ENCODE measurements around the gene SPCS1.
"Not testable (repeated sequence)": the region's sequence is repeated elsewhere in the genome, so short reads cannot be mapped to it uniquely, and the experiment has no call there.

The SPCS1 gene

DNA sequence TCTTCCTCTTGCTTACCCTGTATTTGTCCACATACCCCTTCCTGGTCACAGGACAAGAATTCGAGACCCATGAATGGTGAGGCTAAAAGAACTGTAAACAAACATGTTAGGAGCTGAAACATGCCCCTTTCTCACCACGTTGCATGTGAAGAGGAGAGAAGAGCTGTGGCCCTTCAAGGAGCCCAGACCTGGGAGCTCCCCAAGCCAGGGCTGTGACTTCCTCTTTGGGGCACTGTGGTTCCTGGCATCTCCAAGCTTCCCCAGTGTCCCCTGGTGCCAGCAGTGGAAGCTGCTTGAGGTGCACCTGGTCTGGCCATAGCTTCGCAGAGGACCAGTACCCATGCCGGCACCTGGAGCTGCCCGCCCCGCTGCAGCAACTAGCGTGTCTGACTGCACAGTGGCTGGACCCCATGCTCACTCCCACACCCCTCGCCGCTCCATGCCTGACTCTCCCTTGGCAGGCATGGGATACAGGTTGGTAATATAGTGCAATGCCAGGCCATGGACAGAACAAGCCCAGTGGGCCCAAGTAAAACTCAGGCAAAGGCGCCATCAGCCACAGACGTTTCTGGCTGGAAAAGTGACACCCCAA is 9.9 kb downstream of the SPCS1 start:
- Histone ChIP-seq H3K36me3 (ENCODE audit: insufficient read depth, low read length) (peaks cover 7% of the 10 kb centered on the region), H3K4me3 (ENCODE audit: low read length) (no peak overlapping the region), H3K4me2 (ENCODE audit: low read length) (no peak overlapping the region), H3K4me1 (ENCODE audit: control insufficient read depth, insufficient read depth, low read length) (no peaks in the 10 kb centered on the region), H3K27me3 (ENCODE audit: control insufficient read depth, insufficient read depth, low read length) (no peaks in the 10 kb centered on the region), H3K9ac (ENCODE audit: low read depth, low read length) (no peak overlapping the region), H3K9me3 (replicated peaks; ENCODE audit: low read length) (no peaks in the 10 kb centered on the region)

- Histone ChIP-seq H3K4me3 (ENCODE audit: low read length) (no peak overlapping the region), H3K27me3 (ENCODE audit: control insufficient read depth, insufficient read depth, low read length) (no peaks in the 10 kb centered on the region), H3K36me3 (ENCODE audit: insufficient read depth, low read length) (peaks cover 7% of the 10 kb centered on the region), H3K4me1 (ENCODE audit: control insufficient read depth, insufficient read depth, low read length) (no peaks in the 10 kb centered on the region), H3K9ac (ENCODE audit: low read depth, low read length) (no peak overlapping the region), H3K9me3 (replicated peaks; ENCODE audit: low read length) (no peaks in the 10 kb centered on the region), H3K4me2 (ENCODE audit: low read length) (no peak overlapping the region)
These were observed 13.7 kb downstream of the SPCS1 start for GRCh38 chr3:52719618-52720017.

GRCh38 chr3:52721002-52721729 is 15.3 kb downstream of the SPCS1 start:
- Histone ChIP-seq H3K27me3 (ENCODE audit: control insufficient read depth, insufficient read depth, low read length) (no peaks in the 10 kb centered on the region), H3K4me3 (ENCODE audit: low read length) (no peak overlapping the region), H3K9ac (ENCODE audit: low read depth, low read length) (no peak overlapping the region), H3K4me1 (ENCODE audit: control insufficient read depth, insufficient read depth, low read length) (no peaks in the 10 kb centered on the region), H3K9me3 (replicated peaks; ENCODE audit: low read length) (no peaks in the 10 kb centered on the region), H3K4me2 (ENCODE audit: low read length) (no peak overlapping the region), H3K36me3 (ENCODE audit: insufficient read depth, low read length) (peaks cover 7% of the 10 kb centered on the region)

- Histone ChIP-seq H3K27me3 (ENCODE audit: control insufficient read depth, insufficient read depth, low read length) (no peaks in the 10 kb centered on the region), H3K9me3 (replicated peaks; ENCODE audit: low read length) (no peaks in the 10 kb centered on the region), H3K4me1 (ENCODE audit: control insufficient read depth, insufficient read depth, low read length) (no peaks in the 10 kb centered on the region), H3K36me3 (ENCODE audit: insufficient read depth, low read length) (peaks cover 7% of the 10 kb centered on the region), H3K4me3 (ENCODE audit: low read length) (no peak overlapping the region), H3K4me2 (ENCODE audit: low read length) (no peak overlapping the region), H3K9ac (ENCODE audit: low read depth, low read length) (no peak overlapping the region)
These were observed 15.8 kb downstream of the SPCS1 start for GRCh38 chr3:52721730-52722008.

DNA sequence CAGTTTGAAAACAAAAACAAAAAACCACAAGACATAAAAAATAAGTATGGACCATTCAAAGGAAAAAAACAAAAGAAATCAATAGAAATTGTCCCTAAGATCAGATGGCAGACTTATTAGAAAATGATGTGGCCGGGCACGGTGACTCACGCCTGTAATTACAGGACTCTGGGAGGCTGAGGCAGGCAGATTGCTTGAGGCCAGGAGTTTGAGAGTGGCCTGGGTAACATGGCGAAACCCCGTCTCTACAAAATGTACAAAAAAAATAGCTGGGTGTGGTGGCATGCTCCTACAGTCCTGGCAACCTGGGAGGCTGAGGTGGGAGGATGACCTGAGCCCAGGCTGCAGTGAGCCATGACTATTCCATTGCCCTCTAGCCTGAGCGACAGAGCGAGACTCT is 16.6 kb downstream of the SPCS1 start:
- Histone ChIP-seq H3K4me2 (ENCODE audit: low read length) (no peak overlapping the region), H3K36me3 (ENCODE audit: insufficient read depth, low read length) (peaks cover 4% of the 10 kb centered on the region), H3K4me1 (ENCODE audit: control insufficient read depth, insufficient read depth, low read length) (no peaks in the 10 kb centered on the region), H3K9me3 (replicated peaks; ENCODE audit: low read length) (no peaks in the 10 kb centered on the region), H3K27me3 (ENCODE audit: control insufficient read depth, insufficient read depth, low read length) (no peaks in the 10 kb centered on the region), H3K4me3 (ENCODE audit: low read length) (no peak overlapping the region), H3K9ac (ENCODE audit: low read depth, low read length) (no peak overlapping the region)

- Histone ChIP-seq H3K9me3 (replicated peaks; ENCODE audit: low read length) (no peaks in the 10 kb centered on the region), H3K4me3 (ENCODE audit: low read length) (no peak overlapping the region), H3K4me2 (ENCODE audit: low read length) (no peak overlapping the region), H3K27me3 (ENCODE audit: control insufficient read depth, insufficient read depth, low read length) (no peaks in the 10 kb centered on the region), H3K4me1 (ENCODE audit: control insufficient read depth, insufficient read depth, low read length) (no peaks in the 10 kb centered on the region), H3K9ac (ENCODE audit: low read depth, low read length) (no peak overlapping the region), H3K36me3 (ENCODE audit: insufficient read depth, low read length) (peaks cover 6% of the 10 kb centered on the region)
These were observed 18.0 kb downstream of the SPCS1 start for GRCh38 chr3:52723935-52724334.

DNA sequence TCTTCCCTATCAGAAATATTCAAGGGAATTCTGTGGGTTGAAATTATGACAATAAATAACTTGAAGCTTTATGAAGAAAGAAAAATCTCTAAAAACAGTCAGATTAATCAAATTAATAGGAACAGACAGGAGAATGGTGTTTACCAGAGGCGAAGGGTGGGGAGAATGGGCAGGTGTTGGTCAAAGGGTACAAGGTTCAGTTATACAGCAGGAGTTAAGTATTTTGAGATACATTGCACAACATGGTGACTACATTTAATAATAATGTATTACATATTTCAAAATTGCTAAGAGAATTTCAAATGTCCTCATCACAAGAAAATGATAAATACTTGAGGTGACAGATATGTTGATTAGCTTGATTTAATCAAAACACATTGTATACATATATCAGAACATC is 18.6 kb downstream of the SPCS1 start:
- no peak overlapping the region for H3K4me2 ChIP-seq (ENCODE audit: low read length)
- H3K9ac ChIP-seq (ENCODE audit: low read depth, low read length): no peak overlapping the region
- H3K9me3 ChIP-seq (replicated peaks; ENCODE audit: low read length): no peaks in the 10 kb centered on the region
- H3K27me3 ChIP-seq (ENCODE audit: control insufficient read depth, insufficient read depth, low read length): no peaks in the 10 kb centered on the region
- no peaks in the 10 kb centered on the region for H3K4me1 ChIP-seq (ENCODE audit: control insufficient read depth, insufficient read depth, low read length)
- no peak overlapping the region for H3K4me3 ChIP-seq (ENCODE audit: low read length)
- peaks cover 3% of the 10 kb centered on the region for H3K36me3 ChIP-seq (ENCODE audit: insufficient read depth, low read length)

GRCh38 chr3:52728753-52729152 is 22.8 kb downstream of the SPCS1 start:
- H3K4me2 ChIP-seq (ENCODE audit: low read length); H3K9me3 ChIP-seq (replicated peaks; ENCODE audit: low read length); H3K4me3 ChIP-seq (ENCODE audit: low read length); H3K9ac ChIP-seq (ENCODE audit: low read depth, low read length); H3K4me1 ChIP-seq (ENCODE audit: control insufficient read depth, insufficient read depth, low read length); H3K27me3 ChIP-seq (ENCODE audit: control insufficient read depth, insufficient read depth, low read length): not testable (repeated sequence)
- peaks cover 21% of the 10 kb centered on the region for H3K36me3 ChIP-seq (ENCODE audit: insufficient read depth, low read length)

DNA sequence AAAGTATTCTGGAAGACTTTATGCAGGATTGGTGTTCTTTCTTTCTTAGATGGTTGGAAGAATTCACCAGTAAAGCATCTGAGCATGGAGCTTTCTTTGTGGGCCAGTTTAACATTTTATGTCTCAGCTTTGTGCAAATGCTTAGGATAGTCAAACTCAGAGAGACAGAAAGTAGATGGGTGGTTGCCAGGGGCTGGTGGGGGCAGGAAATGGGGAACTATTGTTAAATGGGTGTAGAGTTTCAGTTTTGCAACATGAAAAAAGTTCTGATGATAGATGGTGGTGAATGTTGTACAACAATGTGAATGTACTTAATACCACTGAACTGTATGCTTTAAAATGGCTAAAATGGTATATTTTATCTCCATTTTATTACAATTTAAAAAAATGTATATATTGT is 24.8 kb downstream of the SPCS1 start:
- Histone ChIP-seq H3K4me1 (ENCODE audit: control insufficient read depth, insufficient read depth, low read length) (no peaks in the 10 kb centered on the region), H3K36me3 (ENCODE audit: insufficient read depth, low read length) (peaks cover 27% of the 10 kb centered on the region)

GRCh38 chr3:52731590-52731989 is 25.7 kb downstream of the SPCS1 start:
- H3K9me3 ChIP-seq (replicated peaks; ENCODE audit: low read length): no peaks in the 10 kb centered on the region
- no peak overlapping the region for H3K9ac ChIP-seq (ENCODE audit: low read depth, low read length)
- no peak overlapping the region for H3K4me3 ChIP-seq (ENCODE audit: low read length)
- H3K4me2 ChIP-seq (ENCODE audit: low read length): no peak overlapping the region
- H3K4me1 ChIP-seq (ENCODE audit: control insufficient read depth, insufficient read depth, low read length): no peaks in the 10 kb centered on the region
- H3K36me3 ChIP-seq (ENCODE audit: insufficient read depth, low read length): peaks cover 31% of the 10 kb centered on the region
- H3K27me3 ChIP-seq (ENCODE audit: control insufficient read depth, insufficient read depth, low read length): no peaks in the 10 kb centered on the region

More for the DNA sequence above, 24.8 kb downstream of the SPCS1 start:
- Histone ChIP-seq H3K9ac (ENCODE audit: low read depth, low read length) (no peak overlapping the region), H3K9me3 (replicated peaks; ENCODE audit: low read length) (no peaks in the 10 kb centered on the region), H3K4me2 (ENCODE audit: low read length) (no peak overlapping the region), H3K27me3 (ENCODE audit: control insufficient read depth, insufficient read depth, low read length) (no peaks in the 10 kb centered on the region), H3K4me3 (ENCODE audit: low read length) (no peak overlapping the region)

GRCh38 chr3:52733256-52733891 is 27.5 kb downstream of the SPCS1 start:
- no peaks in the 10 kb centered on the region for H3K9me3 ChIP-seq (replicated peaks; ENCODE audit: low read length)
- no peak overlapping the region for H3K9ac ChIP-seq (ENCODE audit: low read depth, low read length)
- peaks cover 34% of the 10 kb centered on the region for H3K36me3 ChIP-seq (ENCODE audit: insufficient read depth, low read length)
- H3K4me2 ChIP-seq (ENCODE audit: low read length): no peak overlapping the region
- no peak overlapping the region for H3K4me3 ChIP-seq (ENCODE audit: low read length)
- H3K4me1 ChIP-seq (ENCODE audit: control insufficient read depth, insufficient read depth, low read length): no peaks in the 10 kb centered on the region
- no peaks in the 10 kb centered on the region for H3K27me3 ChIP-seq (ENCODE audit: control insufficient read depth, insufficient read depth, low read length)

- Histone ChIP-seq H3K4me1 (ENCODE audit: control insufficient read depth, insufficient read depth, low read length) (no peaks in the 10 kb centered on the region), H3K27me3 (ENCODE audit: control insufficient read depth, insufficient read depth, low read length) (no peaks in the 10 kb centered on the region), H3K4me3 (ENCODE audit: low read length) (no peak overlapping the region), H3K9me3 (replicated peaks; ENCODE audit: low read length) (no peaks in the 10 kb centered on the region), H3K36me3 (ENCODE audit: insufficient read depth, low read length) (peaks cover 44% of the 10 kb centered on the region), H3K9ac (ENCODE audit: low read depth, low read length) (no peak overlapping the region), H3K4me2 (ENCODE audit: low read length) (no peak overlapping the region)
These were observed 33.8 kb downstream of the SPCS1 start for GRCh38 chr3:52739730-52740129.

Data from skeletal muscle satellite cell (primary cell).